ENCODE measurements around the gene ARHGEF6.
"Not testable (repeated sequence)": the region's sequence is repeated elsewhere in the genome, so short reads cannot be mapped to it uniquely, and the experiment has no call there.

The ARHGEF6 gene

GRCh38 chrX:136780241-136780640, 491 bp downstream of the ARHGEF6 start:
- no peak for DNase-seq

- DNase-seq, result no peak
Observed at GRCh38 chrX:136779346-136779781, 1.4 kb downstream of the ARHGEF6 start.

DNA sequence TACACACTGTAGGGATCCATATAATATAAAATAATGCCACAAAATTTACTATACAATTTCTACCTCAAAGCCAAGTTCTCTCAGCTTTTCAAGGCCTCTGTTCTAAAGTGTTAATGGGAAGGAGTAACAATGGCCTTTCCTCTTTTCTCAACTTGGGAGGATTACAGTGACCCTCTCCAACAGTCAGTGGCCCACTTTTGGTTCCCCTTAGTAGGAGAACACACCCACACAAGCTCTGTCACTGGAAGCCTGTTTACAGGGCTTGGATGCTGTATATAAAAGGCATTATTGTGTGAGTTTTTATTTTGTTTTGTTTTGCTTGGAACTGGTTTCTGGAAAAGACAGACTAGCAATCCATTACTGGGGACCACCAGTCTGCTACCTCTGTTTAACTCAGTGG, 1.8 kb downstream of the ARHGEF6 start:
- no peak for DNase-seq

DNA sequence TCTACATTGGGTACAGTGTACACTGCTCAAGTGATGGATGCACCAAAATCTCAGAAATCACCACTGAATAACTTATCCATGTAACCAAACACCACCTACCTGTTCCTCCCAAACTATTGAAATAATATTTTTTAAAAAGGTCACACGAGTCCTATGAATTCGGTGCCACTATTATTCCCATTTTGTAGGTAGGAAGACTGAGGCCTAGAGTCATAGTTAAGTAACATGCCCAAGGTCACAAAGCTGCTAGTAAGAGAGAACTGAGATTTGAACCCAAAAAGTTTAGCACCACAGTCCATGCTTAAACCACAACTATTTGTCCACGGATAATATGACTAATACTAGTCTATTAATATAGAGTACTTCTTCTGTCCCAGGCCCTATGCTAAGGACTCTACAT, 2.7 kb downstream of the ARHGEF6 start:
- DNase-seq, result no peak

GRCh38 chrX:136773648-136774047, 7.1 kb downstream of the ARHGEF6 start:
- DNase-seq, result no peak

DNA sequence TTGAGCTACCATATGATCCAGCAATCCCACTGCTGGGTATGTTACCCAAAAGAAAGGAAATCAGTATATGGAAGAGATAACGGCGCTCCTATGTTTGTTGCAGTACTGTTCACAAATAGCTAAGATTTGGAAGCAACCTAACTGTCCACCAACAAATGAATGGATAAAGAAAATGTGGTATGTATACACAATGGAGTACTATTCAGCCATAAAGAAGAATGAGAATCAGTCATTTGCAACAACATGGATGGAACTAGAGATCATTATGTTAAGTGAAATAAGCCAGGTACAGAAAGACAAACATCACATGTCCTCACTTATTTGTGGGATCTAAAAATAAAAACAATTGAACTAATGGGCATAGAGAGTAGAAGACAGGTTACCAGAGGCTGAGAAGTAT, 8.9 kb downstream of the ARHGEF6 start:
- DNase-seq, result not testable (repeated sequence)

DNA sequence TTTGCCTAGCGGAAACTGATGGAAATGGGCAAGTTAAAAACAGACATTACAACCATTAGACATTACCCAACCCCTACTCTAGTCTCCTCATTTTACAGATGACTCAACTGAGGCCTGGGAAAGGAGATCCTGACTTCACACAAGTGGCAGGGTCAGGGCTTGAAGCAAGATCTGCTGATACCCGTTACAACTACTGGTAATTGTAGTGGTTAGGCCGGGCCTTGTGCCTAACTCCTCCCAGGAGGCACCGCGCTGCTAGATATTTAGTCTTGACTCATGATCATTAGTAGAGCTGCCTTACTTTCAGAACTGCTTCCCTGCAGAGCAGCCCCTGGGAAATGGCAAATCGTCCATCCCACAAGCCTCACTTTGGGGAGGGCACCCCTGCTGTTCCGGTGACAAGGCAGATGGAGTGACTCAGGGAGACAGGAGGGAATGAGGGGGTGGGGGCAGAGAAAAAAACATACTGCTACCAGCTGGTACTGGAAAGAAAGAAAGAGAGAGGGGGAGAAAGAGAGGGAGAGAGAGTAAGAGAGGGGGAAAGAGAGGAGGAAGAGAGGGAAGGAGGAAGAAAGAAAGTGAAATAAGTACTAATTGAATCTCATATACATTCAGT, 12.2 kb downstream of the ARHGEF6 start:
- no peak for DNase-seq

GRCh38 chrX:136767104-136767941, 13.4 kb downstream of the ARHGEF6 start:
- peak; percentile 78 for DNase-seq

- DNase-seq, result peak; percentile 33
Observed at GRCh38 chrX:136766785-136767103, 14.0 kb downstream of the ARHGEF6 start.

DNA sequence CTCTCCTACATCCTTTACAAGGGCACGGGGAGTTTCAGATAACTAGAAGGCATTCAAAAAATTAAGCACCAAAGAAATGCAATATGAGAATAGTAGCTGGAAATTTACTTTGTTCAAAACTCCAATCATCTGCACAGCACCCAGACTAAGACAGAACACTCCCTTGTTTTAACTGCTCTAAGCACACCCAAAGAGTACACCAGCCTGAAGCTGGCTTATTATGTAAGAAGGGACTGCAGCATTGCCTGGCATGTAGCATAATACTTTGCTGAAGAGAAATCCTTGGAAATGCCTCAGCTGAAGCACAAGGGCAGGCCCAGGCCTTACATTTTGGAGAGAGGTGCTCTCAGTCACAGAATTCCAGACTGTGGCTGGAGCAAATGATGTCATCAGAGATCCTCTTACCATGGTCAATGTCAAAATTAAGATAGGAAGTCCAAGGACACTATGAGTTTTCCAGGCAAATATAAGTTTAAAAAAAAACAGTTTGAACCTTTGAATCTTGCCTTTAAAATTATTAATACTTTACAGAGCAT, 14.8 kb downstream of the ARHGEF6 start:
- no peak for DNase-seq

DNA sequence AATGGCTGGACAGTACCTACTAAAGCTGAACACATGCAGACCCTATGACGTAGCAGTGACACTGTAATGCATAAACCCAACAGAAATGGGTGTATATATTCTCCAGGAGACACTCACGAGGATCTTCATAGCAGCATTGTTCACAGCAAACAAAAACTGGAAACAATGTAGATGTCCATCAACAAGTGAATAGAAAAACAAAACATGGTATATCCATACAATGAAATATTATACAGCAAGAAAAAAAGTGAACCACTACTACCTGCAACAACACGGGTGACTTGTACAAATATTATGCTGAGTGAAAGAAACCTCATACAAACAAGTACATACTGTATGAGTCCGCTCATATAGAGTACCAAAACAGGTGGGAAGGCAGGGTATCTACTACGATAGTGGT, 16.5 kb downstream of the ARHGEF6 start:
- DNase-seq, result no peak

GRCh38 chrX:136762820-136763452, 17.8 kb downstream of the ARHGEF6 start:
- no peak for DNase-seq

DNA sequence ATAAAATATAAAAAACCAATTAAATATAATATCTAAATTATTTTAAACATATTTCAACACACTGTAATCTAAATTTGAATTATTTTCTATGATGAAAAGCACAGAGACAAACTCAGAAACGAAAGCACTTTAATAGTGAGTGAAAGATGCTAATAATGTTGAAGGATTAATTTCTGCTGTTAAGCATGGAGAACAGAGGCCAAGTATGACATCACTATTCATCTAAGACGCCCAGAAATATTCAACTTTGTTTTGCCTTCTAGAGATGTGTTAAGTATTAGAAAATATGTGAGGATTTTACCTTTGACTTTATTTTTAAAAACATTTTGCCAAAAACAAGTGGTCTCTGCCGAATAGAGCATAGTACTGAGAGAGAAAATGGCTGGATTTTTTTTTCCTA, 19.3 kb downstream of the ARHGEF6 start:
- DNase-seq, result no peak

DNA sequence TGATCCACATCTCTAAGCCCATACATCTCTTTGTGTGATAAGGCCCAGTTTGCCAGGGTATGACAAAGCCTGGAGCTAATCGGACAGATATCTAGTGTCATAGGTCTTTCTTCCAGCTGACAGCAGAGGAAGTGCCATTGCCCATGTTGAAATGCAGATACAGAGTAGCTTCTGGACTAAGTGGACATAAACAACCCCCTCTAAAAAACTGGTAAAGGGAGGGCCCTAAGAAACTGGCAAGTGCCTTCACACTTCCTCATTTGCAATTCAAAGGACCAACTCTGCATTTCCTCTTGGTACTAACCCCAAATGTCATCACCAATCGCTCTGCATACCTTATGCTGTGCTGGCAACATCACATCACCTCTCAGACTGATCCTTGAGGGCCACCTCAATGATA, 20.8 kb downstream of the ARHGEF6 start:
- DNase-seq, result no peak

DNA sequence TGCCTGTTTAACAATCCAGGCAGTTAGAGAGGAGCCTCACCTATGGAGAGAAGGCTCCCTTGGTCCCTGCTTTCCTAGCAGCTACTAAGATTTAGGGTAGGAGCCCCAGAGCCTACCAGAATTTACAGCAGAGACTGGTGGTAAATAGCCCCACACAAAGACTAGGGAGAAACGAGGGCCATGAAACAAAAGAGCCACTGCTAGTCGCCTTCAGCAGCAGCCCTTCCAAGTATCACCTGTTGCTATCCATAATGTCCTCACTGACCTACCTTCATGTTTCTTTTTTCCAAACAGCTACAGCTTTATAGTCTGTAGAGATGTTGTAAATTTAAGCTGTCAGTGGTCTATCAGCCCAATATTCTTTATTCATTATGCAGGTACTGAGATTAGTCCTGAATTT, 25.3 kb downstream of the ARHGEF6 start:
- DNase-seq, result no peak

DNA sequence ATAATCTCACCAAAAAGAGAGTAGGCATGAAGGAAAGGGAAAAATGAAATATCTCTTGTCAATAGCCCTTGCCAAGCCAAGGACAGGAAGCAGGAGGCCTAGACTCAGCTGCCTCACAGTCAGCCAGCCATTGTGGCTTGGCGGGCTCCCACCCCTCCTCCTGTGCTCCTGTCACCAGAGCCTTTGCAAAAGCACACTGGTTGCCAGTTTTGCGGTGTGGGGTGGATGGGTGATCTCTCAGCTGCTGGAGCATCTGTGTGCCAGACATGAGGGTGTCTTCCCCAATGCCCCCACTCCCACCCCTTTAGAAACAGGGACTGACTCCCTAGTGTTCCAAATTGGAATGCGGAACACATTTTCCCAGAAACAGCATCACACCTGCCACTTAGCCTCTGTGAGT, 26.1 kb downstream of the ARHGEF6 start:
- DNase-seq, result no peak

DNA sequence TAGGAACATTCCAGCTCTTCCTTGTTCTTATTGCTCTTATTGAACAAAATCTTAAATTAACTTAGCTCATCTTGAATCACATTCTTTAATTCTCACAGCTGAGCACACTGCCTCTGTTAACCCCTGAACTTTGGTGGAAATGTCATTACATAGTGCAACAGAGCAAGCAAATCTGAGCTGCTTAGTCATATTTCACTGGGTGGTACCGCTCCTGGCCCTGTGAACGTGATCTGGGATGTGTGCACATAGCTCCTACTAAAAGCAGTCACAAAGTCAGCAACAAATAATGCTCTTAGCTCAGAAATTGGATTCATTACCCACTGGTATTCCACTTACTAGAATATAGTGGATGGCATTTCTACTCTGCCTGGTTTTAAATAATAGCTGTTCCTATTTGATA, 27.9 kb downstream of the ARHGEF6 start:
- DNase-seq, result no peak

- no peak for DNase-seq
Observed at GRCh38 chrX:136752346-136752745, 28.4 kb downstream of the ARHGEF6 start.

- no peak for DNase-seq
Observed at GRCh38 chrX:136750364-136750763, 30.4 kb downstream of the ARHGEF6 start.

GRCh38 chrX:136747003-136747986, 33.4 kb downstream of the ARHGEF6 start:
- DNase-seq, result peak; percentile 55

GRCh38 chrX:136745215-136746173, 35.2 kb downstream of the ARHGEF6 start:
- no peak for DNase-seq

Data from DMS53 (cell line).